ENCODE results near the gene IKZF3. TPM values are rescaled to one million over a fixed set of nuclear protein-coding genes. Genes with fewer than 3 reads are reported as not detected.

The IKZF3 gene
- total and polyA plus RNA-seq, 7 donors: 0.01 to 0.82 (median 0.14) TPM

DNA sequence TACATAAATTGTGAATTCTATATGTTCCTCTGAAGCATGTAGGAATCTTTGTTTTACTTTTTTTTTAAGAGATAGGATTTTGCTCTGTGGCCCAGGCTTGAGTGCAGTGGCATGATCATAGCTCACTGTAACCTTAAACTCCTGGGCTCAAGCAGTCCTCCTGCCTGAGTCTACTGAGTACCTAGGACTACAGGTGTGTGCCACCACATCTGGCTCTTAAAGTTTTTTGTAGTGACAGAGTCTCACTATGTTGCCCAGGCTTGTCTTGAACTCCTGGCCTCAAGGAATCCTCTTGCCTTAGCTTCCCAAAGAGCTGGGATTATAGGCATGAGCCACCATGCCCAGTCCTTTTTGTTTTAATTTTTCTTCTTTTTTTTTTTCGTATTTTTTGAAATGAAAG is 25.3 kb downstream of the IKZF3 start:
- ATAC-seq (no peak), DNase-seq (no peak)
- TF ChIP-seq, protein P1, sequence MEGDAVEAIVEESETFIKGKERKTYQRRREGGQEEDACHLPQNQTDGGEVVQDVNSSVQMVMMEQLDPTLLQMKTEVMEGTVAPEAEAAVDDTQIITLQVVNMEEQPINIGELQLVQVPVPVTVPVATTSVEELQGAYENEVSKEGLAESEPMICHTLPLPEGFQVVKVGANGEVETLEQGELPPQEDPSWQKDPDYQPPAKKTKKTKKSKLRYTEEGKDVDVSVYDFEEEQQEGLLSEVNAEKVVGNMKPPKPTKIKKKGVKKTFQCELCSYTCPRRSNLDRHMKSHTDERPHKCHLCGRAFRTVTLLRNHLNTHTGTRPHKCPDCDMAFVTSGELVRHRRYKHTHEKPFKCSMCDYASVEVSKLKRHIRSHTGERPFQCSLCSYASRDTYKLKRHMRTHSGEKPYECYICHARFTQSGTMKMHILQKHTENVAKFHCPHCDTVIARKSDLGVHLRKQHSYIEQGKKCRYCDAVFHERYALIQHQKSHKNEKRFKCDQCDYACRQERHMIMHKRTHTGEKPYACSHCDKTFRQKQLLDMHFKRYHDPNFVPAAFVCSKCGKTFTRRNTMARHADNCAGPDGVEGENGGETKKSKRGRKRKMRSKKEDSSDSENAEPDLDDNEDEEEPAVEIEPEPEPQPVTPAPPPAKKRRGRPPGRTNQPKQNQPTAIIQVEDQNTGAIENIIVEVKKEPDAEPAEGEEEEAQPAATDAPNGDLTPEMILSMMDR (IDR thresholded peaks at IDR 0.05): no peak
- intact Hi-C loops (cut with DNase I): no loop called here
- no peaks in the 10 kb centered on the region for H3K36me3 ChIP-seq (ENCODE audit: insufficient read depth in 1 of 2, low read depth in 1 of 2)
- H3K27me3 ChIP-seq (ENCODE audit: insufficient read depth in 3 of 3, low read length in 2 of 3): peaks cover 0 to 23% (median 0%) of the 10 kb centered on the region in 3 donors
- peaks cover 4% of the 10 kb centered on the region for H3K9me3 ChIP-seq
- H3K4me3 ChIP-seq: no peak overlapping the region
- no peaks in the 10 kb centered on the region for H3K4me1 ChIP-seq
- H3K27ac ChIP-seq: no peak overlapping the region
- WGBS, 3 donors: 57 to 71% (median 68%) methylated on average over 1 of the region's 1 CpG

- no peak overlapping the region for H3K27ac ChIP-seq
- H3K9me3 ChIP-seq: peaks cover 4% of the 10 kb centered on the region
- no peak overlapping the region for H3K4me3 ChIP-seq
- ATAC-seq (no peak), DNase-seq (no peak)
- no peaks in the 10 kb centered on the region for H3K36me3 ChIP-seq (ENCODE audit: insufficient read depth in 1 of 2, low read depth in 1 of 2)
- H3K4me1 ChIP-seq: no peaks in the 10 kb centered on the region
- 63 to 78% (median 66%) methylated on average over 1 of the region's 1 CpG for WGBS, 3 donors
- peaks cover 0 to 15% (median 0%) of the 10 kb centered on the region in 3 donors for H3K27me3 ChIP-seq (ENCODE audit: insufficient read depth in 3 of 3, low read length in 2 of 3)
- intact Hi-C loops (cut with DNase I): no loop called here
- TF ChIP-seq, protein P1 (IDR thresholded peaks at IDR 0.05): no peak
These were observed 26.1 kb downstream of the IKZF3 start for GRCh38 chr17:39838057-39838456.

DNA sequence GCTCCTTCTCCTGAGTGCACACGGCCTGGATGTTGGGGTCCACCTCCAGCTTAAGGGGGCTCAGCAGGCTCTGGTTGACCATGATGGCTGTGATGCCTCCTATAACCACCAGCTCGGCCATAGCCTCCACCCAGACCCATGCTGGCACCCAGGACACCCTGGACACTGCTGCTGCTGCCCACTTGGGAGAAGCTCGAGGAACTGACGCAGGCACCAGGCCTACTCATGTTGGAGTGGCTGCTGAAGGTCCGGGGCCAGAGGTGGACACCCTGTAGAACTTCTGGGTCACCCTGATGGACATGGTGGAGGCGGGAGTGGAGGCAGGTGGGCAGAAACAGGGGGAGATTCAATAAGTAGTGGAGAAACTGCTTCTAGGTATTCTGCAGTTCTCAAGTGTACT is 28.0 kb downstream of the IKZF3 start:
- DNase-seq: no peak
- Histone ChIP-seq H3K27ac (no peak overlapping the region), H3K9me3 (peaks cover 4% of the 10 kb centered on the region), H3K4me1 (no peaks in the 10 kb centered on the region), H3K36me3 (ENCODE audit: insufficient read depth in 1 of 2, low read depth in 1 of 2) (no peaks in the 10 kb centered on the region), H3K27me3 (ENCODE audit: insufficient read depth in 3 of 3, low read length in 2 of 3) (peaks cover 0 to 5% (median 0%) of the 10 kb centered on the region in 3 donors), H3K4me3 (no peak overlapping the region)
- no peak for ATAC-seq
- WGBS, 3 donors: 67 to 75% (median 73%) methylated on average over 6 of the region's 6 CpGs
- intact Hi-C loops (cut with DNase I): no loop called here
- TF ChIP-seq, protein P1 (IDR thresholded peaks at IDR 0.05): no peak

DNA sequence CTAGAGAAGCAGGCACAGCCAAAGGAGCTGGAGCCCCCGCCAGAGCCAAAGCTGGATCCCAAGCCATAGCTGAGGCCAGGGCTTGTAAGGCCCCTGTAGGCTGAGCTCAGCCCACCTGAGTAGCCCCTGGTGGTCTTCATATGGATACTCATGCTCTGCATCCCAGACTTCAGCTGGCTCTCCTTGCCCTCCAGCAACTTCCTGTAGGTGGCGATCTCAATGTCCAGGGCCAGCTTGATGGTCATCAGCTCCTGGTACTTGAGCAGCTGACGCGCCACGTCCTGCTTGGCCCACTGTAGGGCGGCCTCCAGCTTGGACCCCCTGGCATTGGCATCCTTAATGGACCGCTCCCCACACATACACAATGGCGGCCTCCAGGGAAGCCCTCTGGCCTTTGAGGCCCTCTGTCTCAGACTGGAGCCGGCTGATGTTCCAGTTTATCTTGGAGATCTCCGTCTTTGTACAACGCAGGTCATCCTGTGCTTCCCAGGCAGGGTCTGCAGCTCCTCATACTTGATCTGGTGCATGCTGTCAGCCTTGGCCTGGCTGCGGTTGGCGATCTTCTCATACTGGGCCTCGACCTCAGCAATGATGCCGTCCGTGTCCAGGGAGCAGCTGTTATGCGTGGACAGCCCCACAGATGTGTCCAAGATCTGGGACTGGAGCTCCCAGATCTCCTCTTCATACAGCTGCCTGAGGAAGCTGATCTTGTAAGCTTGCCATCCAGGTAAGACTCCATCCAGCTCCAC is 28.9 kb downstream of the IKZF3 start:
- ATAC-seq: no peak
- H3K27ac ChIP-seq: no peak overlapping the region
- no peak for DNase-seq
- TF ChIP-seq, protein P1 (IDR thresholded peaks at IDR 0.05): no peak
- 83 to 87% (median 86%) methylated on average over 17 of the region's 17 CpGs for WGBS, 3 donors
- H3K4me1 ChIP-seq: no peaks in the 10 kb centered on the region
- peaks cover 0 to 5% (median 0%) of the 10 kb centered on the region in 3 donors for H3K27me3 ChIP-seq (ENCODE audit: insufficient read depth in 3 of 3, low read length in 2 of 3)
- H3K36me3 ChIP-seq (ENCODE audit: insufficient read depth in 1 of 2, low read depth in 1 of 2): no peaks in the 10 kb centered on the region
- intact Hi-C loops (cut with DNase I): no loop called here
- H3K9me3 ChIP-seq: peaks cover 4% of the 10 kb centered on the region
- H3K4me3 ChIP-seq: no peak overlapping the region

- Histone ChIP-seq H3K4me1 (no peaks in the 10 kb centered on the region), H3K4me3 (no peak overlapping the region), H3K36me3 (ENCODE audit: insufficient read depth in 1 of 2, low read depth in 1 of 2) (no peaks in the 10 kb centered on the region), H3K9me3 (peaks cover 4% of the 10 kb centered on the region), H3K27me3 (ENCODE audit: insufficient read depth in 3 of 3, low read length in 2 of 3) (peaks cover 0 to 5% (median 0%) of the 10 kb centered on the region in 3 donors), H3K27ac (no peak overlapping the region)
- intact Hi-C loops (cut with DNase I): no loop called here
- ATAC-seq (no peak), DNase-seq (no peak)
- TF ChIP-seq, protein P1 (IDR thresholded peaks at IDR 0.05): no peak
These were observed 30.1 kb downstream of the IKZF3 start for GRCh38 chr17:39834017-39834416.

All from psoas muscle (tissue), 8 donors.